22Rv1 (cell line): Measurements from ENCODE around the gene ITPKB.

ENCODE experiments used
- CTCF ChIP-seq: fragments of 450-650 bp; IDR thresholded peaks from 2 replicates; pipeline ENCODE4 v1.5.1; 2017; ENCODE audit warnings: mild to moderate bottlenecking
- ZFX ChIP-seq: fragments of 450-650 bp; IDR thresholded peaks from 2 replicates; pipeline ENCODE4 v1.6.1; 2017; ENCODE audit warnings: antibody characterized with exemption, borderline replicate concordance

GRCh38 chr1:226786550-226786949 is 47.5 kb upstream of the ITPKB start:
- TF ChIP-seq CTCF = no peak
- no peak for TF ChIP-seq ZFX
